Vagina (tissue), 2 donors: ENCODE measurements around the gene CDKN2B.

Source experiments
- POLR2A ChIP-seq, 2 donors: fragments of 450-650 bp; IDR thresholded peaks; one replicate each; pipeline ENCODE4 v1.6.1; 2017; ENCODE audit warnings: antibody characterized with exemption in 2 of 2, mild to moderate bottlenecking in 2 of 2, moderate library complexity in 2 of 2
- TF ChIP-seq, protein P1 (sequence below), 3 experiments: fragments of 450-650 bp in 2 of 3; fragments of 200-600 bp in 1 of 3; sonication (generic) in 1 of 3; IDR thresholded peaks; one replicate each; pipeline ENCODE4 v1.5.1; 2017 to 2019; ENCODE audit warnings: antibody characterized with exemption in 3 of 3, mild to moderate bottlenecking in 2 of 3, moderate library complexity in 2 of 3

DNA sequence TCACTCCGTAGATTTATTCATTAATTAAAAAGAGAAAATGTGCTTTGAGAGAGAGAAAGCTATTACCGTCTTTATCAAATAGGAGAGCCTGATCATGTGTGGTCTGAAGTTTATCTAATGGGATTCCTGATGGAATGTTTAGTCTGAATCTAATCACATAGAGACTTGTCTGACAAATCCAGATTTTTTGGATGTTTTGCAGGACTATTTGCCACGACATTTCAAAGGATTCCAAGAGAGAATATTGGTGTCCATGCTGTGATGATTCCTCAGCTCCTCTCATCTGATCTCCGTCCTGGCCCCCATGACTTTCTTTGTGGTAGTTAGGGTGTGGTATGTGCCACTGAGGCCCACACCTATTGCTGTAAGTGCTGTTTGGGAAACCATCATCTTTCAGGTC, 20.1 kb upstream of the CDKN2B start:
- TF ChIP-seq, protein P1, sequence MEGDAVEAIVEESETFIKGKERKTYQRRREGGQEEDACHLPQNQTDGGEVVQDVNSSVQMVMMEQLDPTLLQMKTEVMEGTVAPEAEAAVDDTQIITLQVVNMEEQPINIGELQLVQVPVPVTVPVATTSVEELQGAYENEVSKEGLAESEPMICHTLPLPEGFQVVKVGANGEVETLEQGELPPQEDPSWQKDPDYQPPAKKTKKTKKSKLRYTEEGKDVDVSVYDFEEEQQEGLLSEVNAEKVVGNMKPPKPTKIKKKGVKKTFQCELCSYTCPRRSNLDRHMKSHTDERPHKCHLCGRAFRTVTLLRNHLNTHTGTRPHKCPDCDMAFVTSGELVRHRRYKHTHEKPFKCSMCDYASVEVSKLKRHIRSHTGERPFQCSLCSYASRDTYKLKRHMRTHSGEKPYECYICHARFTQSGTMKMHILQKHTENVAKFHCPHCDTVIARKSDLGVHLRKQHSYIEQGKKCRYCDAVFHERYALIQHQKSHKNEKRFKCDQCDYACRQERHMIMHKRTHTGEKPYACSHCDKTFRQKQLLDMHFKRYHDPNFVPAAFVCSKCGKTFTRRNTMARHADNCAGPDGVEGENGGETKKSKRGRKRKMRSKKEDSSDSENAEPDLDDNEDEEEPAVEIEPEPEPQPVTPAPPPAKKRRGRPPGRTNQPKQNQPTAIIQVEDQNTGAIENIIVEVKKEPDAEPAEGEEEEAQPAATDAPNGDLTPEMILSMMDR (IDR thresholded peaks at IDR 0.05): no peak
- TF ChIP-seq POLR2A (IDR thresholded peaks at IDR 0.05): no peak
